Ascending aorta (tissue), 2 donors: ENCODE results near the gene SUSD3. TPM values are rescaled to one million over a fixed set of nuclear protein-coding genes. Genes with fewer than 3 reads are reported as not detected.

Experiments used
- DNase-seq, 2 donors: peaks; one replicate each; pipeline ENCODE4 v3.0.0-alpha.2; 2019; ENCODE audit warnings: low spot score in 2 of 2
- H3K27ac ChIP-seq, 2 donors: fragments of 200-600 bp; sonication (generic); one replicate each; pipeline ENCODE4 v1.5.1; 2016 to 2017; ENCODE audit warnings: mild to moderate bottlenecking in 1 of 2
- H3K27me3 ChIP-seq: fragments of 200-600 bp; sonication (generic); one replicate; pipeline ENCODE4 v1.5.1; 2017
- H3K36me3 ChIP-seq, 2 donors: fragments of 200-600 bp; sonication (generic); one replicate each; pipeline ENCODE4 v1.5.1; 2016
- H3K4me1 ChIP-seq, 2 donors: fragments of 200-600 bp; sonication (generic); one replicate each; pipeline ENCODE4 v1.5.1; 2016 to 2017; ENCODE audit warnings: mild to moderate bottlenecking in 1 of 2
- H3K4me3 ChIP-seq, 2 donors: fragments of 200-600 bp; sonication (generic); one replicate each; pipeline ENCODE4 v1.5.1; 2016 to 2017; ENCODE audit warnings: mild to moderate bottlenecking in 1 of 2
- H3K9me3 ChIP-seq, 2 donors: fragments of 200-600 bp; sonication (generic); one replicate each; pipeline ENCODE4 v1.5.1; 2016
- CTCF ChIP-seq, 3 experiments: fragments of 200-600 bp in 2 of 3; fragments of 450-650 bp in 1 of 3; sonication (generic) in 2 of 3; IDR thresholded peaks; one replicate each; pipeline ENCODE4 v1.5.1; 2016 to 2019; ENCODE audit warnings: antibody characterized with exemption in 3 of 3, mild to moderate bottlenecking in 1 of 3, moderate library complexity in 1 of 3
- intact Hi-C: fragments of 100-400 bp; cut with DNase I; formaldehyde crosslinking; loops from one replicate; pipeline ENCODE4 v1.15.1; 2023
- total RNA-seq: library from RNA; depleted of rRNA; stranded (reverse); fragments of >200 nt; gene quantifications from one replicate; pipeline ENCODE4 v1.1.0, GENCODE V29; 2016

Gene SUSD3
- total RNA-seq, 1 donor from 2014 or later: not detected

DNA sequence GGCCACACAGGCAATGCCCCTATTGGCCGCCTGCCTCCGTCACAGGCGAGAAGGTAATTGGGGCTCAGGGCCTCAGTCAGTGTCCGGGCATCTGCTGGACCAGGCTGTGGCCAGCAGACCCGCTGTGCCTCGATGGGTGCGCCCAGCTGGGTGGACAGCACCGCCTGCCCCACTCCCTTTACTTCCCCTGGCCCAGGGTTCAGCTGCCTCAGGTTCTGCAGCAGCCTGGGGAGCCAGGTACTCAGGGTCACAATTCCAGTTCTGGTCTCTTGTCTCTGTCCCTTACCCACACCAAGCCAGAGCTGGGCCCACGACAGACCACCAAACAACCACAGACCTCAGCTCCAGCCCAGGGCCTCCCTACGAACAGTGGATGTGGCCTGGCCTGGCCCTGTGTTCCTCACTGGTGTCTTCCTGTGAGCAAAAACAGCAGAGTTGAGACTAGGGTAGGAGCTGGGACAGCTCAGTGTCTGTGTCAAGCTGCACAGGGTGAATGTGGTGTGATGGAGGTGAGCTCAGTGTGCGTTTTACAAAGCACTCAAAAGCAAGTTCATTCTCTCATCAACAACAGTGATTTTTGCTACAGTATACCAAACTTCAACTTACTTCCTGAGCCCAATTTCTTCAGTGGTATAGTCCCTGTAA, 33.4 kb upstream of the SUSD3 start:
- no peaks in the 10 kb centered on the region for H3K27me3 ChIP-seq
- intact Hi-C loops: no loop called here
- H3K27ac ChIP-seq: no peak overlapping the region
- no peak for TF ChIP-seq CTCF (IDR thresholded peaks at IDR 0.05)
- no peaks in the 10 kb centered on the region for H3K36me3 ChIP-seq
- H3K4me1 ChIP-seq: no peaks in the 10 kb centered on the region
- no peak overlapping the region for H3K4me3 ChIP-seq
- no peak for DNase-seq
- H3K9me3 ChIP-seq: no peaks in the 10 kb centered on the region

GRCh38 chr9:93025736-93026135, 32.8 kb upstream of the SUSD3 start:
- TF ChIP-seq CTCF (IDR thresholded peaks at IDR 0.05): no peak
- H3K36me3 ChIP-seq: no peaks in the 10 kb centered on the region
- DNase-seq: no peak

DNA sequence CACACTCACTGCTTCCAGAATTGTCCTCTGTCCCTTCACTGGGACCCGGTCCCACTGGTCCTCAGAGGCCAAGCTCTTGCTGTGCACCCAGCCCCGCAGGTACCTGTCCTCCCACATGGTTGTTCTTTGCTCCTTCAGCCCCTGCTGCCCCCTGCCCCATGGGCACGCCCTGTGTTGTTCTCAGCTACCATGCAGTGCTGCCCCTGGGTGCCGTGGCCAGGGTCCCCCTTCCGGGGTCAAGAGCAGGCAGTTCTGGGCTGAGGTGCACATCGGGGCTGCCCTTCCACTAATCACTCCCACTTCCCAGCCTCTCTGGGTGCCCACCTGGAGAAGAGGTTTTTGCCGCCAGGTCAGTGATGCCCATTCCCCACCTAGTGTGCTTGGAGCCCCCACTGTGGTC, 31.9 kb upstream of the SUSD3 start:
- DNase-seq: no peak
- Histone ChIP-seq H3K4me1 (no peaks in the 10 kb centered on the region), H3K27me3 (no peaks in the 10 kb centered on the region), H3K9me3 (no peaks in the 10 kb centered on the region), H3K4me3 (no peak overlapping the region), H3K36me3 (no peaks in the 10 kb centered on the region), H3K27ac (no peak overlapping the region)
- intact Hi-C loops: no loop called here
- no peak for TF ChIP-seq CTCF (IDR thresholded peaks at IDR 0.05)

More at GRCh38 chr9:93025736-93026135, 32.8 kb upstream of the SUSD3 start:
- Histone ChIP-seq H3K27ac (no peak overlapping the region), H3K4me1 (no peaks in the 10 kb centered on the region), H3K4me3 (no peak overlapping the region), H3K9me3 (no peaks in the 10 kb centered on the region), H3K27me3 (no peaks in the 10 kb centered on the region)
- intact Hi-C loops: no loop called here

DNA sequence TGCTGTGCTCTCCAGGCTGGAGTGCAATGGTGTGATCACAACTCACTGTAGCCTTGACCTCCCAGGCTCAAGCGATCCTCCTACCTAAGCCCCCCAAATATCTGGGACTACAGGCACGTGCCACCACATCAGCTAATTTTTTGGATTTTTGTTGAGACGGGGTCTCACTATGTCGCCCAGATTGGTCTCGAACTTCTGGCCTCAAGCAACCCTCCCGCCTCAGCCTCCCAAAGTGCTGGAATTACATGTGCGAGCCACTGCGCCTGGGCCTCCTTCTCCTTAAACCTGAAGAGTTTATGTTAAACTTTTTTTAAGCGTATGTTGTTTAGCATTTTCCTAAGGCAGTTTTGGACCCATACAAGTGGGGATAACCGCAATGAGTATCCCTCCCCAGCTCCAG, 30.8 kb upstream of the SUSD3 start:
- no peak for DNase-seq
- no peak overlapping the region for H3K27ac ChIP-seq
- no peaks in the 10 kb centered on the region for H3K4me1 ChIP-seq
- H3K9me3 ChIP-seq: no peaks in the 10 kb centered on the region
- no peaks in the 10 kb centered on the region for H3K27me3 ChIP-seq
- no peaks in the 10 kb centered on the region for H3K36me3 ChIP-seq
- no peak overlapping the region for H3K4me3 ChIP-seq
- no peak for TF ChIP-seq CTCF (IDR thresholded peaks at IDR 0.05)
- intact Hi-C loops: no loop called here

GRCh38 chr9:93028448-93029006, 30.0 kb upstream of the SUSD3 start:
- no peak for TF ChIP-seq CTCF (IDR thresholded peaks at IDR 0.05)
- H3K36me3 ChIP-seq: no peaks in the 10 kb centered on the region
- H3K27ac ChIP-seq: no peak overlapping the region
- no peak for DNase-seq
- H3K27me3 ChIP-seq: no peaks in the 10 kb centered on the region
- H3K9me3 ChIP-seq: no peaks in the 10 kb centered on the region
- no peak overlapping the region for H3K4me3 ChIP-seq
- no peaks in the 10 kb centered on the region for H3K4me1 ChIP-seq
- intact Hi-C loops: no loop called here
